Midbrain (tissue), 1 donor: ENCODE measurements around the gene MSI2.
A peak's percentile ranks its signal among the peaks of the same experiment; 100 is the strongest.
"Not testable (repeated sequence)": the region's sequence is repeated elsewhere in the genome, so short reads cannot be mapped to it uniquely, and the experiment has no call there.

Source experiments
- DNase-seq: peaks from one replicate; lab custom pipeline; 2025; lab: John Stamatoyannopoulos, UW

MSI2 gene

GRCh38 chr17:57255776-57256681, at the start of gene MSI2:
MSI2 (plus strand) TSS chr17:57256523; CDS start chr17:57256743, 220 bp downstream.
- DNase-seq, result peak; percentile 89

GRCh38 chr17:57206928-57207327, 49.4 kb upstream of the MSI2 start:
- no peak for DNase-seq

- DNase-seq, result no peak
Observed at GRCh38 chr17:57207396-57207795, 48.9 kb upstream of the MSI2 start.

- no peak for DNase-seq
Observed at GRCh38 chr17:57210224-57210553, 46.1 kb upstream of the MSI2 start.

- DNase-seq, result no peak
Observed at GRCh38 chr17:57210972-57211411, 45.3 kb upstream of the MSI2 start.

- no peak for DNase-seq
Observed at GRCh38 chr17:57211543-57211942, 44.8 kb upstream of the MSI2 start.

- DNase-seq, result no peak
Observed at GRCh38 chr17:57213180-57213825, 43.0 kb upstream of the MSI2 start.

GRCh38 chr17:57215317-57215716, 41.0 kb upstream of the MSI2 start:
- no peak for DNase-seq

GRCh38 chr17:57221366-57222350, 34.7 kb upstream of the MSI2 start:
- DNase-seq, result no peak

- not testable (repeated sequence) for DNase-seq
Observed at GRCh38 chr17:57222422-57222821, 33.9 kb upstream of the MSI2 start.

- DNase-seq, result no peak
Observed at GRCh38 chr17:57225127-57225526, 31.2 kb upstream of the MSI2 start.

GRCh38 chr17:57226793-57227192, 29.5 kb upstream of the MSI2 start:
- no peak for DNase-seq

GRCh38 chr17:57228911-57229310, 27.4 kb upstream of the MSI2 start:
- no peak for DNase-seq

GRCh38 chr17:57234061-57234738, 22.1 kb upstream of the MSI2 start:
- no peak for DNase-seq

- DNase-seq, result no peak
Observed at GRCh38 chr17:57234739-57235092, 21.6 kb upstream of the MSI2 start.

GRCh38 chr17:57235124-57235523, 21.2 kb upstream of the MSI2 start:
- no peak for DNase-seq

GRCh38 chr17:57236686-57237299, 19.5 kb upstream of the MSI2 start:
- no peak for DNase-seq

GRCh38 chr17:57240648-57241047, 15.7 kb upstream of the MSI2 start:
- DNase-seq, result no peak

GRCh38 chr17:57242148-57242547, 14.2 kb upstream of the MSI2 start:
- no peak for DNase-seq

GRCh38 chr17:57243171-57243622, 13.1 kb upstream of the MSI2 start:
- DNase-seq, result peak; percentile 44

GRCh38 chr17:57245786-57246185, 10.5 kb upstream of the MSI2 start:
- DNase-seq, result no peak
